ENCODE data around the gene NPTN. TPM values are rescaled to one million over a fixed set of nuclear protein-coding genes. Genes with fewer than 3 reads are reported as not detected.

The NPTN gene
- polyA plus RNA-seq, 1 of the 3 experiments (the other 2 are of a cell fraction): 177 TPM

DNA sequence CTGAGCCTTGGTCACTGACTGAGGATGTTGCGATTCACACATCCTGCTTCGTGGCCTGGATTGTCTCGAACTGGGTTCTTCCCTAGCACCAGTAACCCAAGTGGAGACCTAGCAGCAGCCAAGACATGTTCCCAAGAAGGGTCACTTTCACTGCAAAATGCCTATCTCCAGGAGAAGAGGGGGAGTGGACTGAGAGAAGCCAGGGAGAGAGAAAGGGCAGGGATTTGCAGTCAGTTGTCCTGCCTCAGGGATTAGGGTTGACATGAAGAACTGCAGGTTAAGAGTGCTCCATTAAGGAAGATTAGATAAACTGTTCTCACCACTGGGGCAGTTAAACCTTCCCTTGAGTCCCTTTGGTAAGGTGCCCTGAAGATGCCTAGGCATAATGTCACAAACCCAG lies 45.3 kb upstream of the NPTN start:
- WGBS (ENCODE audit: low lambda C conversion rate): 69% methylated on average over 3 of the region's 3 CpGs
- no peaks in the 10 kb centered on the region for H3K9me2 ChIP-seq
- H3K4me2 ChIP-seq: no peak overlapping the region
- H3K79me2 ChIP-seq (ENCODE audit: insufficient read depth): no peaks in the 10 kb centered on the region
- H3K4me3 ChIP-seq (ENCODE audit: low read depth in 2 of 2, low read length in 1 of 2): no peak overlapping the region
- H3F3A ChIP-seq (replicated peaks; ENCODE audit: insufficient read depth): peaks cover 4% of the 10 kb centered on the region
- TF ChIP-seq, protein P1, sequence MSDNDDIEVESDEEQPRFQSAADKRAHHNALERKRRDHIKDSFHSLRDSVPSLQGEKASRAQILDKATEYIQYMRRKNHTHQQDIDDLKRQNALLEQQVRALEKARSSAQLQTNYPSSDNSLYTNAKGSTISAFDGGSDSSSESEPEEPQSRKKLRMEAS (IDR thresholded peaks at IDR 0.05; ENCODE audit: low read depth): no peak
- TF ChIP-seq, protein P2, sequence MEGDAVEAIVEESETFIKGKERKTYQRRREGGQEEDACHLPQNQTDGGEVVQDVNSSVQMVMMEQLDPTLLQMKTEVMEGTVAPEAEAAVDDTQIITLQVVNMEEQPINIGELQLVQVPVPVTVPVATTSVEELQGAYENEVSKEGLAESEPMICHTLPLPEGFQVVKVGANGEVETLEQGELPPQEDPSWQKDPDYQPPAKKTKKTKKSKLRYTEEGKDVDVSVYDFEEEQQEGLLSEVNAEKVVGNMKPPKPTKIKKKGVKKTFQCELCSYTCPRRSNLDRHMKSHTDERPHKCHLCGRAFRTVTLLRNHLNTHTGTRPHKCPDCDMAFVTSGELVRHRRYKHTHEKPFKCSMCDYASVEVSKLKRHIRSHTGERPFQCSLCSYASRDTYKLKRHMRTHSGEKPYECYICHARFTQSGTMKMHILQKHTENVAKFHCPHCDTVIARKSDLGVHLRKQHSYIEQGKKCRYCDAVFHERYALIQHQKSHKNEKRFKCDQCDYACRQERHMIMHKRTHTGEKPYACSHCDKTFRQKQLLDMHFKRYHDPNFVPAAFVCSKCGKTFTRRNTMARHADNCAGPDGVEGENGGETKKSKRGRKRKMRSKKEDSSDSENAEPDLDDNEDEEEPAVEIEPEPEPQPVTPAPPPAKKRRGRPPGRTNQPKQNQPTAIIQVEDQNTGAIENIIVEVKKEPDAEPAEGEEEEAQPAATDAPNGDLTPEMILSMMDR (IDR thresholded peaks at IDR 0.05): no peak
- no peak for TF ChIP-seq TCF12 (IDR thresholded peaks at IDR 0.05)
- TF ChIP-seq RFX5 (IDR thresholded peaks at IDR 0.05; ENCODE audit: low read length): no peak
- TF ChIP-seq MXI1 (IDR thresholded peaks at IDR 0.05; ENCODE audit: low read depth, low read length): no peak
- TF ChIP-seq TEAD4 (IDR thresholded peaks at IDR 0.05; ENCODE audit: borderline replicate concordance, insufficient read depth): no peak
- no peak for TF ChIP-seq EP300 (IDR thresholded peaks at IDR 0.05; ENCODE audit: borderline replicate concordance in 1 of 2, low read depth in 1 of 2, low read length in 1 of 2)
- no peak for TF ChIP-seq SIN3A (IDR thresholded peaks at IDR 0.05; ENCODE audit: borderline replicate concordance, low read depth, low read length)
- no peak for TF ChIP-seq CHD2 (IDR thresholded peaks at IDR 0.05; ENCODE audit: low read length, partially characterized antibody)
- no peak for TF ChIP-seq MEF2A (IDR thresholded peaks at IDR 0.05; ENCODE audit: borderline replicate concordance, low read depth)
- TF ChIP-seq POLR2AphosphoS5 (IDR thresholded peaks at IDR 0.05; ENCODE audit: low read depth, low read length): no peak
- TF ChIP-seq, protein P3, sequence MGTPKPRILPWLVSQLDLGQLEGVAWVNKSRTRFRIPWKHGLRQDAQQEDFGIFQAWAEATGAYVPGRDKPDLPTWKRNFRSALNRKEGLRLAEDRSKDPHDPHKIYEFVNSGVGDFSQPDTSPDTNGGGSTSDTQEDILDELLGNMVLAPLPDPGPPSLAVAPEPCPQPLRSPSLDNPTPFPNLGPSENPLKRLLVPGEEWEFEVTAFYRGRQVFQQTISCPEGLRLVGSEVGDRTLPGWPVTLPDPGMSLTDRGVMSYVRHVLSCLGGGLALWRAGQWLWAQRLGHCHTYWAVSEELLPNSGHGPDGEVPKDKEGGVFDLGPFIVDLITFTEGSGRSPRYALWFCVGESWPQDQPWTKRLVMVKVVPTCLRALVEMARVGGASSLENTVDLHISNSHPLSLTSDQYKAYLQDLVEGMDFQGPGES (IDR thresholded peaks at IDR 0.05; ENCODE audit: low read depth, low read length): no peak
- TF ChIP-seq FOXM1 (IDR thresholded peaks at IDR 0.05; ENCODE audit: low read depth): no peak
- TF ChIP-seq YY1 (IDR thresholded peaks at IDR 0.05; ENCODE audit: low read depth): no peak
- no peak for TF ChIP-seq JUND (IDR thresholded peaks at IDR 0.05)
- no peaks in the 10 kb centered on the region for H3K36me3 ChIP-seq (replicated peaks in 1 of 2; ENCODE audit: control insufficient read depth in 1 of 2, insufficient read depth in 2 of 2, low read length in 1 of 2)
- H3K27ac ChIP-seq (ENCODE audit: low read depth in 2 of 2, low read length in 1 of 2): no peak overlapping the region
- H3K9ac ChIP-seq: no peak overlapping the region
- H3K4me1 ChIP-seq (ENCODE audit: control insufficient read depth in 1 of 2, insufficient read depth in 2 of 2, low read depth in 1 of 2, low read length in 1 of 2): peaks cover 3% of the 10 kb centered on the region in 2 experiments; a peak in 1 of 4 replicates
- ChIA-PET CTCF (interaction anchor here (1.0 to 15.1 kb wide), 6 partner anchors 10 to 232 kb away, joined by 3 to 418 read pairs (median 10); no protein-coding TSS in a partner anchor), POLR2A (no interaction called here)
- no peaks in the 10 kb centered on the region for H4K20me1 ChIP-seq (ENCODE audit: insufficient read depth)
- no peaks in the 10 kb centered on the region for H3K9me3 ChIP-seq
- H2AFZ ChIP-seq (ENCODE audit: low read depth): no peak overlapping the region
- DNase-seq: no peak
- H3K27me3 ChIP-seq (ENCODE audit: insufficient read depth): peaks cover 10% of the 10 kb centered on the region

DNA sequence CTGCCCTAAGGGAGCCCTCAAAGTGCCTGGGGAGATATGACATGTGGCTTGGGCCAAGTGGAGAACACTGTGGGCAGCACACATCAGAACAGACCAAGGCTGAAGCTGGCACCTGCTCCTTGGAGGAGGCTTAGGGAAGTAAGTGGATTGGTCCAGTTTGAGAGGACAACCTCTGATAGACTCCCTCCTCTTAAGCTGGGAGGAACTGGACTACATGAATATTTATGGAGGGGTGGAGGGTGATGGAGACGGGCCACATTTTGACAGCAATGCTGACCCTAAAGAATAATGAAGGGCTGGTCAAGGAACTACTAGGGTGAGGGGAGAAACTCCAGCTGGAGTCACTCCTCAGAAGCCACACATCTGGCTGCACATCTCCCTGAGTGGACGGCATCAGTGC lies 44.5 kb upstream of the NPTN start:
- Histone ChIP-seq H3K9me2 (no peaks in the 10 kb centered on the region), H3K4me1 (ENCODE audit: control insufficient read depth in 1 of 2, insufficient read depth in 2 of 2, low read depth in 1 of 2, low read length in 1 of 2) (no peaks in the 10 kb centered on the region), H2AFZ (ENCODE audit: low read depth) (no peak overlapping the region), H3K36me3 (replicated peaks in 1 of 2; ENCODE audit: control insufficient read depth in 1 of 2, insufficient read depth in 2 of 2, low read length in 1 of 2) (no peaks in the 10 kb centered on the region), H3K27me3 (ENCODE audit: insufficient read depth) (peaks cover 17% of the 10 kb centered on the region), H3K9me3 (no peaks in the 10 kb centered on the region), H3K27ac (ENCODE audit: low read depth in 2 of 2, low read length in 1 of 2) (no peak overlapping the region), H4K20me1 (ENCODE audit: insufficient read depth) (no peaks in the 10 kb centered on the region), H3K79me2 (ENCODE audit: insufficient read depth) (no peaks in the 10 kb centered on the region), H3K4me3 (ENCODE audit: low read depth in 2 of 2, low read length in 1 of 2) (no peak overlapping the region), H3F3A (replicated peaks; ENCODE audit: insufficient read depth) (no peaks in the 10 kb centered on the region), H3K4me2 (no peak overlapping the region), H3K9ac (no peak overlapping the region)
- POLR2A ChIA-PET: interaction anchor here (0.8 kb wide), 1 partner anchor 8 kb away, joined by 3 read pairs; no protein-coding TSS in a partner anchor
- CTCF ChIA-PET: interaction anchor here (0.6 to 15.1 kb wide), 35 partner anchors 8 to 393 kb away, joined by 3 to 418 read pairs (median 5); partner anchors contain the start of gene CD276
- 29% methylated on average over 1 of the region's 2 CpGs for WGBS (ENCODE audit: low lambda C conversion rate)
- DNase-seq: no peak
- no peak for TF ChIP-seq RXRA (IDR thresholded peaks at IDR 0.05; ENCODE audit: borderline replicate concordance, low read depth)
- TF ChIP-seq, protein P4, sequence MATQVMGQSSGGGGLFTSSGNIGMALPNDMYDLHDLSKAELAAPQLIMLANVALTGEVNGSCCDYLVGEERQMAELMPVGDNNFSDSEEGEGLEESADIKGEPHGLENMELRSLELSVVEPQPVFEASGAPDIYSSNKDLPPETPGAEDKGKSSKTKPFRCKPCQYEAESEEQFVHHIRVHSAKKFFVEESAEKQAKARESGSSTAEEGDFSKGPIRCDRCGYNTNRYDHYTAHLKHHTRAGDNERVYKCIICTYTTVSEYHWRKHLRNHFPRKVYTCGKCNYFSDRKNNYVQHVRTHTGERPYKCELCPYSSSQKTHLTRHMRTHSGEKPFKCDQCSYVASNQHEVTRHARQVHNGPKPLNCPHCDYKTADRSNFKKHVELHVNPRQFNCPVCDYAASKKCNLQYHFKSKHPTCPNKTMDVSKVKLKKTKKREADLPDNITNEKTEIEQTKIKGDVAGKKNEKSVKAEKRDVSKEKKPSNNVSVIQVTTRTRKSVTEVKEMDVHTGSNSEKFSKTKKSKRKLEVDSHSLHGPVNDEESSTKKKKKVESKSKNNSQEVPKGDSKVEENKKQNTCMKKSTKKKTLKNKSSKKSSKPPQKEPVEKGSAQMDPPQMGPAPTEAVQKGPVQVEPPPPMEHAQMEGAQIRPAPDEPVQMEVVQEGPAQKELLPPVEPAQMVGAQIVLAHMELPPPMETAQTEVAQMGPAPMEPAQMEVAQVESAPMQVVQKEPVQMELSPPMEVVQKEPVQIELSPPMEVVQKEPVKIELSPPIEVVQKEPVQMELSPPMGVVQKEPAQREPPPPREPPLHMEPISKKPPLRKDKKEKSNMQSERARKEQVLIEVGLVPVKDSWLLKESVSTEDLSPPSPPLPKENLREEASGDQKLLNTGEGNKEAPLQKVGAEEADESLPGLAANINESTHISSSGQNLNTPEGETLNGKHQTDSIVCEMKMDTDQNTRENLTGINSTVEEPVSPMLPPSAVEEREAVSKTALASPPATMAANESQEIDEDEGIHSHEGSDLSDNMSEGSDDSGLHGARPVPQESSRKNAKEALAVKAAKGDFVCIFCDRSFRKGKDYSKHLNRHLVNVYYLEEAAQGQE (IDR thresholded peaks at IDR 0.05; ENCODE audit: low read depth, low read length): no peak
- TF ChIP-seq SMC3 (IDR thresholded peaks at IDR 0.05; ENCODE audit: low read depth, low read length): no peak
- no peak for TF ChIP-seq POLR2AphosphoS5 (IDR thresholded peaks at IDR 0.05; ENCODE audit: low read depth, low read length)
- TF ChIP-seq, protein P5, sequence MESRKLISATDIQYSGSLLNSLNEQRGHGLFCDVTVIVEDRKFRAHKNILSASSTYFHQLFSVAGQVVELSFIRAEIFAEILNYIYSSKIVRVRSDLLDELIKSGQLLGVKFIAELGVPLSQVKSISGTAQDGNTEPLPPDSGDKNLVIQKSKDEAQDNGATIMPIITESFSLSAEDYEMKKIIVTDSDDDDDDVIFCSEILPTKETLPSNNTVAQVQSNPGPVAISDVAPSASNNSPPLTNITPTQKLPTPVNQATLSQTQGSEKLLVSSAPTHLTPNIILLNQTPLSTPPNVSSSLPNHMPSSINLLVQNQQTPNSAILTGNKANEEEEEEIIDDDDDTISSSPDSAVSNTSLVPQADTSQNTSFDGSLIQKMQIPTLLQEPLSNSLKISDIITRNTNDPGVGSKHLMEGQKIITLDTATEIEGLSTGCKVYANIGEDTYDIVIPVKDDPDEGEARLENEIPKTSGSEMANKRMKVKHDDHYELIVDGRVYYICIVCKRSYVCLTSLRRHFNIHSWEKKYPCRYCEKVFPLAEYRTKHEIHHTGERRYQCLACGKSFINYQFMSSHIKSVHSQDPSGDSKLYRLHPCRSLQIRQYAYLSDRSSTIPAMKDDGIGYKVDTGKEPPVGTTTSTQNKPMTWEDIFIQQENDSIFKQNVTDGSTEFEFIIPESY (IDR thresholded peaks at IDR 0.05; ENCODE audit: borderline replicate concordance, low read depth): no peak
